ENCODE data around the gene FABP3.
A peak's percentile ranks its signal among the peaks of the same experiment; 100 is the strongest.
"Not testable (repeated sequence)": the region's sequence is repeated elsewhere in the genome, so short reads cannot be mapped to it uniquely, and the experiment has no call there.

FABP3 gene

DNA sequence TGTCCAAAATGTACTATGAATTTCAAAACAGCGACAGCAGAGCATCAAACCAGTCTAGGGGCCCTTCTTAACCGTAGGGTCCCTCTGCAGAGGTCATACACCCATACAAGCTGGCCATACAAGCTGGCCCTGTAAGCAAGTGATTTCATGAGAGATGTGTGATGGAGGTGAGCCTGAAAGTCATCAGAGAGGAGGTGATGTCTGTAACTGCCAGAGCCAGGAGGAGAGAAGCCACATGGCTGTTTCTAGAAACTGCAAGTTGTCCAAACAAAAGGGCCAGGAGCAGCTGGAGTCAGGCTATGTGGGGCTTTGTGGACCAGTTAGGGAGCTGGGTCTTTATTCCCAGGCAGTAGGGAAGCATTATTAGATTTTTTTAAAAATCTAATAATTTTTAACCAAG lies 25.4 kb upstream of the FABP3 start:
- DNase-seq (ENCODE audit: low spot score), result no peak

DNA sequence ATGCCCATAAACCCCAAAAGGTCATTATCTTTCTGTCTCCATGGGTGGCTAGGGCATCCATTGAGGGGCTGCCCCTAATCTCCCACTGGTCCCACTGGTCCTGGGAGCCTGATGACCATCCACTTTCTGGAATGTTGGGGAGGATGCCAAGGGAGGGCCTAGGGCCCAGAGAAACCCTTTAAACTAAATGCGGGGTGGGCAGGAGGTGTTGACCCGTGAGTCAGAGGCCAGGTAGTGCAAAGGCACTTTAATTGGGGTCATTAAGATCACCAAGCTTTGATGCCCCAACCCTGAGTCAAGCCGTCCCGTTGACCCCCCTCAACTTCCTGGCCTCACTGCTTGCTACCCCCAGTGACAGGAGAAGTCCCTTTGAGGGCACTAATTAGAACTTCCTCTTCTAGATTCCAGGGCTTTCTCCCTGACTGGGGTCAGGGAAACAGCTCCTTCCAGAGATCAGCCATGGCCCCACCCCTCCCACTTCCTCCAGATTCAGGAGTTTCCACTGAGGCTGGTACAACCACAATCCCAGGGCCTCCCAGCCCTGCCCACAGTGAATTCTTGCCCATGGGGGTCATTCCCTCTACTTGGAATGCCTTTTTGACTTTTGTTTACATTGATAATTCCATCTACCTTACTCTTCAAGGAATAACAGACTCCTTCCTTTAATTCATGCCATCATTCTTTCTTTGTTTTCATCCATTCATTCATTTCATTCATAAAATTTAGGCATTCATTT lies 24.7 kb upstream of the FABP3 start:
- no peak for DNase-seq (ENCODE audit: low spot score)

DNA sequence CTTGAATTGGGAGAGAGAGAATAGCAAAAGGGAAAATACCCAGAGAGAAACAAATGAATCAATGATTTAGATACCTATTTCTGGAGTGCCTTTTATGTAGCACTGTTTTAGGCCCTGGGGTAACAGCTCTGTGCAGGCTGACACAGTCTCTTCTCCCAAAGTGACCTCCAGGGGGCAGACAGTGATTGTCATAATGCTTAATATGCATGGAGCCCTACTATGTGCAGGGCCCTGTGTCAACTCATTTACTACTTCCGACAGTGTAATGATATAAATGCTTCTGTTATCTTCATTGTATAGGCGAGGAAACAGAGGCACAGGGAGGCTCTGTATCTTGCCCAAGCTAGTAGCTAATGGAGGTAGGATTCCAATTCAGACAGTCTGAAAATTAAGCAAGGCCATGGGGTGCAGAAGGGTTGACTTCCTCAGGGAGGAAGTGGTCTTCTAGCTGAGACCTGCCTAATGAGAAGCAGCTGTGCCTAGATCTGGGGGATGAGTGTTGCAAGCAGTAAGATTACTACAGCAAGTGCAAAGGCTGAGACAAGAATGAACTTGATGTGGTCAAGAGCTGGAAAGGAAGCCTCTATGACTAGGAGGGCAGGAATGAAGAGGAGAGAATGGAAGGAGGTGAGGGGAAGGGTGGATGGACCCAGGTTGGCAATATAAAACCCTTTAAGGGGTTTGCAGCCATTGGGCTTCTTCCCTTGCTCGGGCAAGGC lies 23.9 kb upstream of the FABP3 start:
- DNase-seq (ENCODE audit: low spot score), result no peak

DNA sequence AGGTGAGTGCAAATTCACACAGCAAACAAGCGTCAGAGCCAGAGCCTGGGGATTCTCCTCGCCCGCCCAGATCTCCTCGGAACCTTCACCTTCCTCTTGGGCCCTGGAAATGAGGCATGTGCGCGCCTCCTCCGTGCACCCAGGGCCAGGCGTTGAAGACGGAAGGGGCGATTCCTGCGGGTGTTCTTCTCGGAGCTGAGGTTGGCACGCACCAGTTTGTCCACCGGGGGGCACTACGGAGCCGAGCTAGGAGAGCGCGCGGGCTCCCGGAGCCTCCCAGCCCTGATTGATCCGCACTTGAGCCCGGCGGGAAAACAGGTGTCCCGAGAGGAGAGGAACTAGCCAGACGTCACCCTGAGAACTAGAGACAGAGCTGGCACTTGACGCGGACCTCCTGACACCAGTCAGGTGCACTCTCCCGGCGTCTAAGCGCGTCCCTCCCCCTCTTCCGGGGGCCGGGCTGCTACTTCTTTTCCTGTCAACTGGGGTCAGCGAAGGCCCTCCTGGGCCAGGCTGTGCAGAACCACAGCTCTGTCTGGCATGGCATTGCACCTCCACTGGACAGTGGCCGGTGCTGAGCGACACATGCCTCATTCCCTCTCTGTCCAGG lies 21.8 kb upstream of the FABP3 start:
- peak; percentile 91 for DNase-seq (ENCODE audit: low spot score)

DNA sequence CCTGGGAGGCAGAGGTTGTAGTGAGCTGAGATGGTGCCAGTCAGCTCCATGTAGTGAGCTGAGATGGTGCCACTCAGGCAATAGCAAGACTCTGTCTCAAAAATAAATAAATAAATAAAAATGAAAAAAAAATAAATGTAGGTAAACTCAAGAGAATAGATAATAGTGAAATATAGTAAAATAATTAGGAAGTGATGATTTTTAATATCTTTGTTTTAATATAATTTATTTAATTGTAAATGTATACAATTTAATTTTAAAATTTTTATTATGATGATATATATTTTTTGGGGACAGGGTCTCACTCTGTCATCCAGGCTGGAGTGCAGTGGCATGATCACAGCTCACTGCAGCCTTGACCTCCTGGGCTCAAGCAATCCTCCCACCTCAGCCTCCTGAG lies 20.6 kb upstream of the FABP3 start:
- DNase-seq (ENCODE audit: low spot score), result no peak

DNA sequence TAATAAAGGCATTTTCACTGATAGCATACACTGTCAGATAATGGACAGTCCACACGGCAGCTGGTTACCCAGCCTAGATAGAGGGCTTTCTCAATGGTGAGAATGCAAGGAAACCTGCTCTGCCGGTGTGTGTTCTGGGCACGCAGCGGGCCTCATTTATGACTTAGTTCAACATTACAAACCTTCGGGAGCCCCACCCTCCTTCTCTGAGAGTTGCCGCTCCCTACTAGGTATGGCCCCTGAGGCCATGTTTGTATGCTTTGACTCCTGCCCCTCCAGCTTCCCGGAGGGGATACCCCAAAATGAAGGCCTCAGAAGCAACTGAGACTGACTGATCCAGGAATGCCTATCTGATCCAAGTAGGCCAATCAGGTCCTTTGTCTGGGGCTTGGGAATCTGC lies 17.2 kb upstream of the FABP3 start:
- no peak for DNase-seq (ENCODE audit: low spot score)

DNA sequence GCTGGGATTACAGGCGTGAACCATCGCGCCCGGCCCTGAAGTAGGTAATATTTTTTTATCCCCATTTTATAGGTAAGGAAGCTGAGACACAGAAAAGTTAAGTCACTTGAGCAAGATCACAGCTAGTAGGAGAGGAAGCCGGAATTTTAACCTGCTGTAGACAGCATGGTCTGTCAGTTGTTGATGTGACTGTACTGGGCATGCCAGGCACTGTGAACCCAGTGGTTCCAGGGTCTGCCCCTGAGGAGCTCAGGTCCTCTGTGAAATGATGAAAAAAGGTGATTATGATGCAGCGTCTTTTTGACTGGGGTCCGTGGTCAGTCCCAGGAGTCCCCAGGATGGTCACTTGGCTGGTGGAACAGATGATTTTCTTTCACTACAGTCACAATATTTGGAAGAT lies 16.7 kb upstream of the FABP3 start:
- no peak for DNase-seq (ENCODE audit: low spot score)

DNA sequence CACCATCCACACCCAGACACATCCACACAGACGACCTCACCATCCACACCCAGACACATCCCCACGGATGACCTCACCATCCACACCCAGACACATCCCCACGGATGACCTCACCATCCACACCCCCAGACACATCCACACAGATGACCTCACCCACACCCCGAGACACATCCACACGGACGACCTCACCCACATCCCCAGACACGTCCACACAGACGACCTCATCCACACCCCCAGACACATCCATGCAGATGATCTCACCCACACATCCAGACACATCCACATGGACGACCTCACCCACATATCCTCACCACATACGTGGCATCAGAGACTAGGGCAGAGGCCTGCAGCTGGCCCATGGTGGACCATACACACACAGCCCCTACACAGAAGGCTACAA lies 14.7 kb upstream of the FABP3 start:
- DNase-seq (ENCODE audit: low spot score), result no peak

DNA sequence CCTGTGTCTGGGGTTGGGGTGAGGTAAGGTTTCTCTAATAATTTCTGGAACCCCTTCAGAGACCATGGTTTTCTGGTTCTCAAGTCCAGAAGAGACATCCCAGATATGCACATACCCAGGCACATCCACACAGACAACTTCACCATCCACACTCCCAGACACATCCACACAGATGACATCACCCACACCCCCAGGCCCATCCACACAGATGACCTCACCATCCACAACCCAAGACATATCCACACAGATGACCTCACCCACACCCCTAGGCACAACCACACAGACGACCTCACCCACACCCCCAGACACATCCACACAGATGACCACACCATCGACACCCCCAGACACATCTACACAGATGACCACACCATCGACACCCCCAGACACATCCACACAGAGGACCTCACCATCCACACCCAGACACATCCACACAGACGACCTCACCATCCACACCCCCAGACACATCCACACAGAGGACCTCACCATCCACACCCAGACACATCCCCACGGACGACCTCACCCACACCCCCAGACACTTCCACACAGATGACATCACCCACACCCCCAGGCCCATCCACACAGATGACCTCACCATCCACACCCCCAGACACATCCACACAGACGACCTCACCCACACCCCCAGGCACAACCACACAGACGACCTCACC lies 13.8 kb upstream of the FABP3 start:
- not testable (repeated sequence) for DNase-seq (ENCODE audit: low spot score)

DNA sequence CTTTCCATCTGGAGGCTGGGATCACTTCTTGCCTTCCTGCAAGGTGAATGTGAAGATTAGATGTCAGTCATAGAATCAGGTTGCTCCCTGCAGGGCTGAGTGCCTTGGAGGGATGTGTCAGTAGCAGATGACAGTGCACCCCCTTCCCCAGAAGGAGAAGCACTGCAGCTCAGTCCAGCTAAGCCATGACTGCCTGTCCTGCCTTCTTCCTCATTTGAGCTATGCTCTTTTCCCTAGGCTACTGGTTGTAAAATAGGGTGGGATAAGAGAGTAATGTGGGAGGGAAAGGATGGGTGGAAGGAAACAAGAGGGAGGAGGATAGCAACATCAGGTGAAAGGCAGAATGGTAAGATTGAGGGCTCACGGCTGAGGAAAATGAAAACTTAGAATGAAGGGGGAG lies 11.1 kb upstream of the FABP3 start:
- no peak for DNase-seq (ENCODE audit: low spot score)

DNA sequence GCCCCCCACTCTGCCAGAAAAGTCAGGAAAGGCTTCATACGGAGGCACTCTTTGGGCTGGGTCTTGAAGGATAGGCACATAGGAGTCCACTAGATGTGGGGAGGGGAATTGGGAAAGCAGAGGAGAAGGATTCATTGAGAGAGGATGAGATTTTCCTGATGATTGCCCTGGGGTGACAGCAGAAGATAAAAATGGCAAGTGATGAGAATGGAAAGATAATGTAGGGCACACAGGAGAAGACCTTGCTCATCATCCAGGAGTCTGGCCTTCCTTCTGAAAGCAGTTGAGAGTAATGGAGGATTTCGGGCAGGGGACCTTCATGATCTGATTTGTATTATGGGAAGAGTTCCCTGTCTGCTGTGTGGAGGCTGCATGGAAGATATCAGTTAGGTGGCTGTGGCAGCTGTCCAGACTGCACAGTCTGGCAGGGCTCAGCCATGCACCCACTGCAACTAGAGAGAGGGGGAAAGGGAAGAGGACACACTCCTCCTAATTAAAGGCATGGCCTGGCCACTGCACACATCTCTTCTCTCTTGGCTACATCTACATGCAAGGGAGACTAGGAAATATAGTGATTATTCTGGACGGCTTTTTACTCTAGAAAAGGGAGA lies 9.6 kb upstream of the FABP3 start:
- DNase-seq (ENCODE audit: low spot score), result no peak

DNA sequence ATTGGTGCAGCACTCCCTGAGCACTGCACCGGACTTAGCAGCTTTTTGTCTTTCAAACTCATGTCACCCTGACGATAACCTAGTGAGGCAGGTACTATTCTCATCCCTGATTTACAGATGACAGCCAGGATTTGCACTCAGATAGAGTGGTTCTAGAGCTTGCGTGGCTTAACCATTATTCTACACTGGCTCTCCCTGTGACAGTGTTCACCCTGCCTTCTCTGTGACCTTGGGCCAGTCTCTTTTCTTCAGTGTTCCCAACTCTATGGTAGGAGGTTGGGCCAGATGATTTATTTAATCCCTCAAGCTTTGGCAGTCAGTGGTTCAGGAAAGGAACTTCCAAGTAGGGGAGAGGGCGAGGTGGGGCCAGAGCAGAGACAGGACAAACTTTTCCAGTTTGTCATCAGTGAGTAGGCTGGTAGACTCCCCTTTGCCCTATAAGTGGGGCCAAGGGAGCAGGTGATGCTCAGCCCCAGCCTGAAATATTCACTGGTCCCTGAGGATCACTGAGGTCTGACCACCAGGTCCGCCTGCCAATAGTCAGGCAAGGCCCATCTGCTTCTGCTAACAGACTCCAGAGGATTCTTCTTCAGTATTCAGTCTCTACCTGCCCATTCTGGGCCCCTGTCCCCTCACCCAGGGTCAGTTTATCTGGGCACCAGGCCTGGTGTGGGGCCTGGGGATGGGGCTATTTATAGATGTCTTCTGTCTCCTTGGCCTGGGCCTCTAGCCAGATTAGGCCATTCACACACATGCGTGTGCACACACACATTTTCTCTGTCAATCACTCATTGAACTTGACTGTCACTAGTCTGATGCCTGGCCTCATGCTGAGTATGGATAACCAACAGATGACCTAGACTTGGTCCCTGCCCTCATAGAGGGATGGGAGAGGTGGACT lies 8.8 kb upstream of the FABP3 start:
- DNase-seq (ENCODE audit: low spot score), result no peak

DNA sequence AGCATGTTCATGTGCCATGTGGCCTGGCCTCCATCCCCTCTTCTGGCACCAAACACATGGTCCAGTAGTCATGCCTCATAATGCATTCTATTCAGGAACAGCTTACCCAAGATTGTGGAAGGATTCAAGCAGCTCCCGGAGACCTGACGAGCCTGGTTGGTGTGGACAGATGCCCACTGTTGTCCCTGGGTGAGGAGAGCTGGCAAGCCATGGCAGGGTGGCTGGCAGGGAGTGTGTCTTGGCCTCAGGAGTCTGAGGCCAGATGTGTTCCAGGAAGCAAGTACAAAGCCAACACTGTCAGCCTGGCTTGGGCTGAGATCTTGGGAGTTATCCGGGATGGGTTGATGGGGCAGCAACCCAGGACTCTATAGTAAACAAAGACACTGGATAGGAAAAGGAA lies 7.3 kb upstream of the FABP3 start:
- no peak for DNase-seq (ENCODE audit: low spot score)

DNA sequence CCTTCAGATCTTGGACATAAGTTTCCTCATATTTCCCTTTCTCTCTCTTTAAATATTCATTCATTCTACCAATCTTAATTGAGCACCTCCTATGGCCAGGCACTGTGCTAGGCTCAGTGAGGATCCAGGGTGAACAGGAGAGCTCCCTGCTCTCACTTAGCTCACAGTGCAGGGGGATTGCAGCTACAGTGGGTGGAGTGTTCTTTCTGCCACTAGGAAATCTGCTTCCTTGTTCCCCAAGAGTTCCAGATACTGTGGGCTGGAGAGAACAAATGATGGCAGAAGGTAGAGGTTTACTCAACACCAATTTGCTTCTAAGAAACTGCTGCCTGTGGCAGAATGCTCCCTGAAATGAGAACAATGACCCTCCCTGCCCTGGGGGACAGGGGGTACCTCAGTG lies 5.1 kb upstream of the FABP3 start:
- DNase-seq (ENCODE audit: low spot score), result no peak

DNA sequence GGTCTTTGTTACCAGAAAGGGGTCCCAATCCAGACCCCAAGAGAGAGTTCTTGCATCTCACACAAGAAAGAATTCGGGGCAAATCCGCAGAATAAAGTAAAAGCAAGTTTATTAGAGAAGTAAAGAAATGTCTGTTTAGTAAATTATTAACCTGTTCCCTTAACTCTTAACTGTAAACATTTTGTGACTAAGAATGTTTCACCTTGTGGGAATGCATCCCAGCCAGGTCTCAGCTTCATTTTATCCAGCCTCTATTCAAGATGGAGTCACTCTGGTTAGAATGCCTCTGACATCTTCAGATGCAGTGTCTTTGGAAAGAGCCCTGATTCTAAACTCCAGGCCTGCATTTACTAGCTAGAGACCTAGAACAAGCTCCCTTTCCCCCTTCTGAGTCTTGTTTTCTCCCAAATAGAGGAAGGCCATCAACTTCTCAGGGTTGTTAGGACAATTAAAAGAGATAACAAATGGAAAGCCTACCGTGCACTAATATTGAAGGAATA lies 4.5 kb upstream of the FABP3 start:
- DNase-seq (ENCODE audit: low spot score), result no peak

DNA sequence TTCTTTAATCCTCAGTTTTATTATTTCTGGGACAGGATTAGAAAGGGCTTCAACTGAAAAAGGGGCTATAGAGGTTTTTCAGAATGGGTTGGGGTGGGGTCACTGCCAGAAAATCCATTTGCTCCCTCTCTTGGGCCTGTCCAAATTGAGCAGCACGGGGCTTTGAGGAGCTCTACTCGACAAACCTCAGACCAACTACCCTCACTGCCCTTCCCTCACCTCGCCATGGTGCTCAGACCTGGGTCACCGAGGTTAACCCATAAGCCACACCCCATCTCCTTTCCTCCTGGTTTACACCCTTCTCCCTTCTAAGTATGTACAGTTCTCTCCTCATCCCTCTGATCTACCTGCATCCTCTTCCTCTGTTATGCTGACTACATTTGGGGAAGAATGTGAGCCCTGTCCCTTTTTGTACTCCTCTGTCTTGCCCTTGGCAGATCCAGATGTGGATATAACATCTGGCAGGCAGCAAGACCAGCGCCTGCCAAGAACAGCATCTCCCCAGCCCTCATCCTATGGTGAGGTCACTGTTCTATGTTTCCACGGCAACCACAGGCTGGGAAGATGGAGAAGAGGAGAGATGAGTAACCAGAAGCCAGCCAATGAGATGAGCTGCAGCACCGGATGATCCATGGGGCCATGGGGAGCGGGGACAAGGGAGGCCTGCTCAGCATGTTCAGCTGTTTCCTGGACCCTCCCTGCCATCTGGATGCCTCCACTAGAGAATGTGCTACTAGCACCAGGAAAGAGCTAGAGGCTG lies 3.7 kb upstream of the FABP3 start:
- DNase-seq (ENCODE audit: low spot score), result peak; percentile 61

DNA sequence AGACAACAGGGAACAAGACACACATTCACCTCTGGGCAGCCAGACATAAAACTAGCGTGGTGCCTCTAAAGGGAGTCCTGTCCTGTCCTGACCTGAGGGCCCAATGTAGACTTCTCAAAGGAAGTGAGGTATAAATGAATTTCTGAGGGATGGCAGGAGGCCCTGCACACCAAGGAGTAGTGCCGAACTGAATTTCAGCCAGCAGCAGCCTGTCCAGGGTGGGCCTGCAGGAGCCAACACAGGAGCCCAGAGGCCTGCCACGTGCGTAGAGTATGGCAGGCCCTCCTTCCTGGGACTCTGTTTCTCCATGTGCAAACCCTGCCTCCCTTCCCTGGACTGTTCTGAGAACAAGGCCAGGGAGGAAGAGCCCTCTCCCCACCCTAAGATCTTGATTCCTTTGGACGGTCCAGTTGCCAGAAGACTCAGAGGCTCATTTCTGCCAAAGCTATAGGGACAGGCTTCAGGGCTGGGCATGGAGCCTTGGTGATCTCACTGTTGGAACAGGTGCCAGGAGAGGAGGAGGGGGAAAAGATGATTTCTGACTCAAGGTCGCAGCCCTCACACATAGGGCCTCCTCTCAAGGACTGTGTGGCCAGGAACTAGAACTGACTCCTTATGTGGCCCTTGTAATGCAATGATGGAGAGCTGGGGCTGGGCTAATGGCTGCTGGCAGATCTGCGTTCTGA lies 1.8 kb upstream of the FABP3 start:
- DNase-seq (ENCODE audit: low spot score), result no peak

DNA sequence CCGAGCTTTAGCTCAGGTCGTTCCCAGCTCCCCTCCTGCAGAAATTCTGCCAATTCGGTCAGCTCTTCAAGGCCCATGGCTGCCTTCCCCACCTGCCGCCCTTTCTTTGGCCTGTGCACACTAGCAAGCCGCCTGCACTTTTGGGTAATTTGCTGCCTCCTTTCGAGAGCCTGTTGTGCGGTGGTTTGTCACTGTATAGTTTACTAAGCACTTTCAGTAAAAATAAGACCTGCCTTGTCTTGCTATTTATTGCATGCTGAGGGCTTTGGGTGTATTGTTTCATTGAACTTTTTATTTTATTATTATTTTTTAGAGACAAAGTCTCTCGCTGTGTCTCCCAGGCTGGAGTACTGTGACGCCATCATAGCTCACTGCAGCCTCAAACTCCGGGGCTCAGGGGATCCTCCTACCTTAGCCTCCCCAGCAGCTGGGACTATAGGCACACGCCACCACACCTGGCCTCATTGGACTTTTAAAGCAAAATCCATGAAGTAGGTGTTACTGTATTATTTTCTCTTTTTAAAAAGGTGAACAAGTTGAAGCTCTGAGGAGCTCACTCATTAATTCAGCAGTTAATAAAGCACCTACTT lies 1.1 kb upstream of the FABP3 start:
- no peak for DNase-seq (ENCODE audit: low spot score)

DNA sequence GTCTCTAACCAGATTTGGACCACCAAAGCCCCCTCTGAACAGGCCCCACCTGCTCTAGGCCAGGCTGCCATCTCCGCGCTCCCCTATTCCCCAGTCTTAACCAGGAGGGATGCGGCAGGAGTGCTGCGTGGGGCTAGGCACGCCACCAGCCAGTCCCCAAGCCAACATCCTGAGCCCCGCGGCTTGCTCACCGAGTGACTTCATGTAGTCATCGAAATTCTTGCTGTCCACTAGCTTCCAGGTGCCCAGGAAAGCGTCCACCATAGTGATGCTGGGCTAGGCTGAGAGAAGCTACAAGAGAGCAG lies 173 bp downstream of the FABP3 start:
- DNase-seq (ENCODE audit: low spot score), result no peak

DNA sequence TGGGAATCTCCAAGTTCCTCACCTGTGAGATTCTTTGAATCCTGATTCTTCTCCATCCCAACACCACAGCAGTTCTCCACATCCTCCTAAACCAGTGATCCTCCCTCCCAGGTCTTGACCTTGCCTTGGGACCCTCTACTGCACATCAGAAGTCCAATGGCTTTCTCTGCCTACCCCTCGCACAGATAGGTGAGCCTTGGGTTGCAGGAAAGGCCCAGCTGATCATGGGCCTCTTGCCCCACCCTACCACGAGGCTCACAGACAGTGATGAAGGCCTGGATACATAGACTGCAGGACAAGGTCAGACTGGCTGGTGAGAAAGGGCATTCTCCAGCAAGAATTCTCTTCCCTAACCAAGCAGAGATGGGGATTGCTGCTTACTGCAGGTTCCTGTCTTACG lies 825 bp downstream of the FABP3 start:
- DNase-seq (ENCODE audit: low spot score), result no peak
